HG02981 (cell line): Measurements from ENCODE around the gene GORASP2.

Experiments
- ATAC-seq: cut with Tn5 transposase; IDR thresholded peaks from one replicate; pipeline ENCODE4 v1.9.1; 2021; ENCODE audit warnings: mild to moderate bottlenecking, moderate library complexity; ENCODE audit not compliant: unreplicated experiment

The GORASP2 gene

DNA sequence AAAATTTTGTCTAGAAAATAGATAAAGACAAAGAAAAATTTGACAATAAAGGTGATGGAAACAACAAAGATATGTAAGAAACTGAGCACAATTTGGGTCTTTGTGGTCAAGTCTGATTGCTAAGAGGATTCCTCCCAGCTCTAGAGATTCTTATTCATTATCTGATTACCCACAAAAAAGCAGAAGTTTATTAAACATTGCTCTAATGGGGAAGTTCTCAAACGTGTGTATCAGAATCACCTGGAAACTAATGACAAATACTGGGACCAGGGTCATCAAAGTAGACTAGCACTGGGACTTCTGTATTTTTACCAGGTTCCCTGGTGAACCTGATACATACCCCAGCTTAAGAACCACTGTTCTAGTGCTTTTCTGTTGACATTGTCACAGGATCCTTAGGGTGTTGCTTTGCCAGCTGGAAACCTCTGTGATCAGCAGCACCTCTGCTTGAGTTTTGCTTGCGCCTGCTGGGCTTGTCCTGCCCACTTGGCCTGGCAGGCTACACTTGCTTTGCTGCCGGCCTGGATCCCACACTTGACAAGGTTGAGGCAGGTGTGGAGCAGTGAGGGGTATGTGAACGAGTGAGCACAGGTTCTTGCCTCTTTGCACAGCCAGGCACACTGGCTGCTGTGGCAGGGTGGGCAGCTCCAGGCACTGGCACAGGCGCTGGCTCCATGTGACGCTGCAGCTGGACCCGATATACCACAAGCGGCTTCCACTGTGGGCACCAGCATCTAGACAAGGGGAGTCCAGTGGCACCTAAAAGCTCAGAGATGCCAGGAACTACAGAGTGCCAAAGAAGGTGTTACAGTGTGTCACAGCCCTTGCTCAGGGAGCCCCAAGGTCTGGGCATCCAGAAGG, 6.2 kb upstream of the GORASP2 start:
- no peak for ATAC-seq

DNA sequence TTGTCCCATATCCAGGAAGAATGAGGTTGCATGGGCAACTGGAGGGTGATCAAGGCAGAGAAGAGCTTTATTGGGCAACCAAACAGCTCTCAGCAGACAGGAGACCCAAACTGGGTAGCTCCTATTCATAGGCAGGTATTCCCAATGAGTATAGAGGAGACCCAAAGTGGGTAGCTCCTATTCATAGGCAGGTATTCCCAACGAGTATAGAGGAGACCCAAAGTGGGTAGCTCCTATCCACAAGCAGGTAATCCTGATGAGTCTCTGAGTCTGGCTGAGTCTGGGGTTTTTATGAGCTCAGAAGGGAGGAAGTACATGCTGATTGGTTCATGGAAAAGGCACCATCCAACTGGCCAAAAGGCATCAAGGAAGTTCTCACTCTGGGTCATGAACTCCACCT, 5.3 kb upstream of the GORASP2 start:
- no peak for ATAC-seq

DNA sequence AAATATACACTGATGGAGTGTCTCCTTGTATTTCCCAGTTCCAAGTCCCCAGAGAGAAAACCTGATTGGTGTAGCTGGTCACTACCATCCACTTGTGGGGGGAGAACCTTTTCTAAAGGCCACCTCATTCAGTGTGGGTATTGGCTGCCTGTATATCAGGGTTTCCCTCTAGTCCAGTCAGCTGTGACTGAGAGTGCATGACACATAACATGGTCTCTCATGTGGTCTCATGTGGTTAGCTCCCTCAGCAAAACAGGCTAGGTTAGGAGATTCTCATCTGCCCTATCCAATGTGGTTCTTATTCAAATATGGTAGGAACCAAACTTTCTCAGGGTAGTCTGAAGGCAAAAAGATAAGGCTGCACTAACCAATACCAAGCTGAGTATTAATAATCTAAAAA, 4.1 kb upstream of the GORASP2 start:
- no peak for ATAC-seq

DNA sequence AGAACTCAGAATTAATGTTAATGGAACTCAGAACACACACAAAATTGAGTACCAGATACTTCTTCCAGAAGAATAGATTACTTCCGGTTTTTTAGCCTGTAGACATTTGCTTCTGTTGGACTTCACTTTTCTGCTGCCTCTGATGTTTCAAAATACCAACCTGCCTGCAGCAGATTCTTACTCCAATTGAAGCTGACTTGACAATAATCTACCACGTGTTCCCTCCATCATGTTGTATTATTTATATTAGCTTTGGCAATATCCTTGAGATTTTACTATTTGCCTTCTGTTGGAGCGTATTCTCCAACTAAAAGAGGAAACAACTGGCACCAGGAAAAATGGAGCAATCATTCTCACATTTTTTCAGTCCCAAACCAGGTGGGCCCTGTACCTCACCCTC, 3.1 kb upstream of the GORASP2 start:
- no peak for ATAC-seq

DNA sequence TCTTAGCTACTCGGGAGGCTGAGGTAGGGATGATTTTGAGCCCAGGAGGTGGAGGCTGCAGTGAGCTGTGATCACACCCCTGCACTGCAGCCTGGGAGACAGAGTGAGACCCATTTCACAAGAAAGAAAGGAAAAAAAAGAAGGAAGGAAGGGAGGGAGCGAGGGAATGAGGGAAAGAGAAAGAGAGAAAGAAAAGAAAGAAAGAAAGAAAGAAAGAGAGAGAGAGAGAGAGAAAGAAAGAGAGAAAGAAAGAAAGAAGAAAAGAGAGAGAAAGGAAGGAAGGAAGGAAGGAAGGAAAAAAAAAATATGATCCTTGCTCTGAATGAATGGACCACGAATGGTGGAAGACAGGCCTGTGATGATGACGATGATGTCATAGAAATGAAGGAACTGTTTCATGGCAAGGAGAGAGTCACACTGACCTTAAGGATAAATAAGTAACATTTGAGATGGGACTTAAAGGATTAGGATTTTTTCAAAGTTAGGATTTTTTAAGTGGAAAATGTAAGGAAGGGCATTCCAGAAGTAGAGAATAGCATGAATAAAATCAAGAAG, 2.2 kb upstream of the GORASP2 start:
- no peak for ATAC-seq

DNA sequence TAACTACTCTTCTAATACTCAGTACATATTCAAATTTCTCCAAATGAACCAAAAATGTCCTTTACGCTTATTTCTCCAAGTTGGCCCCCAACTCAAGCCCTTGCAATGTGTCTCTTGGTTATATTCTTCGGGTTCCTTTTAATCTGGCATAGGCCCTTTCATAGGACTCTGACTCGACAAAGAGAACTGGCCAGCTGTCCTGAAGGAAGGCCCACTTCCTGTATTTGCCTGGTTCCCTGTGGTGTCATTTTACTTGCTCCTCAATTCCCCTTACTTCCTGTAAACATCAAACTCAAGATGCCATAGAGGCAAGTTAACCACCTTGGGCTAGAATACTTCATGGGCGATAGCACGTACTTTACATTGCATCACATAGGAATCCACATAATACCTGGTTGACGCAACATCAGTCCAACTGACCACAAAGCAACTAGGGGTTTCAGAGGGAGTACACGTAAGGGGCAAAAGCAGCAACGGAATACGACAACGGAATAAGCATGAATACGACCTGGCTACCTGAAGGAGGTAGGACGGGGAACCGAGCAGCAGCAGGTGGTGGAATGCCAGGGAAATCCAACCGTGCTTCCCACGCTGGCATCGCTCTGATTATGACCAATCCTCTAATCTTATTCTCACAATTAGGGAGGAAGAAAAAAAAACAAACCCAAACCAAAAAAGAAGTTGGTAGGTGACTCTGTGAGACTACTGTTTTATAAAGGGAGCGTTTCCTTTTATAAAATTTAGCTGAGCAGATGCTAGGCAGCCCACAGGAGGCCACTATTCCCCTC, 823 bp upstream of the GORASP2 start:
- ATAC-seq = no peak

DNA sequence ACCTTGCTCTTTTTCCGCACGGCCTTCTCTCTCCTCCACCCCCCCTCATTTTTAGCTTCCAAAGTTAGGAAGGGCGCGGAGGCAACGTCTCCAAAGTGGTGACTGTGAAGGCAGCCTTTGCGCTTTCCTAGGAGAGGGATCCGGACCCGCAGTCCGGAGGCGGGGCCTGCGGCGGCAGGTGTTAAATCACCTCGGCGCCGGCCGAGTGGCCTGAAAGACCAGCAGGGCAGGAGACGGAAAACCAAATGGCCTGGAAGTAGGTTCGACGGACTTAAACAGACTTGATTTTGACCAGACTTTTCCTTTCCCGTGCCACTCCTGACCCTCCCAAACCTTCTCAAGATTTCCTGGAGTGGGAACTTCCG, 615 bp downstream of the GORASP2 start:
- no peak for ATAC-seq

DNA sequence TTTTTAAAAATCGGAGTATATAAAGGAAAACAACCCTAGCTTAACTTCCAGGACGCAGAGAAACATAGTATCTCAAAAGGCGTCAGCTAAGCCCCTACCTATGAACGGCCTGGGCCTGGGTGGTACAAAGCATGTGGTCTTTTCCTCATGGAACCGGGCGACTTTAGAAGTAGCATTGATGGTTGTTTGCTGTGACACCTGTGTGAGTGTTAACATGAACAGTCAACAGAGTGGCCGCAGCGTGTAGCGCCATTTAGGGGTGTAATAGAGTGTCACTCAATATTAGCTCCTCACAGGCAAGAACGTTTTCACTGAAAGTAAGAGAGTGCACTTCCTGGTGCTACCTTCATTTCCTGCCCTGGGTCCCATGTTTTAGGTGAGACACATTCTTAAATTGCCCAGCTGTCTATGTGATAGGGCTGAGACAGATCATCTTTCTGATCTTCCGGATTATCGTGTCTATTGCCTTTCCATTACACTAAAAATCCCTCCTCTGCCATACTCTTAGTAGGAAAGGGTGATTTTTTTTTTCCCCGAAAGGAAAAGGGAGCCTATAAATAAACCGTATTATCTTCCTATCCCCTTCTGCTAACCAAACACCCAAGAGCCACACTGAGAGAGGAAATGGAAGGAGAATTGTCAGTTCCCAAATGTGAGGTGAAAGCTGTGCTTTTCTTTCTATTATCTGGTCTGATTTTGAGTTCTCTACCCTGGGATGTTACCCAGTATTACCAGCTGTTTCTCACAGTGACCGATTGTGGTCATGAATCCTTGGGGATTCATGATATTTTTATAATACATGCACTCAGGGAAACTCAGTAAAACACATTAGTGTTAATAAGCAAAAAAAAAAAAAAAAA, 1.3 kb downstream of the GORASP2 start:
- peak; percentile 39 for ATAC-seq

DNA sequence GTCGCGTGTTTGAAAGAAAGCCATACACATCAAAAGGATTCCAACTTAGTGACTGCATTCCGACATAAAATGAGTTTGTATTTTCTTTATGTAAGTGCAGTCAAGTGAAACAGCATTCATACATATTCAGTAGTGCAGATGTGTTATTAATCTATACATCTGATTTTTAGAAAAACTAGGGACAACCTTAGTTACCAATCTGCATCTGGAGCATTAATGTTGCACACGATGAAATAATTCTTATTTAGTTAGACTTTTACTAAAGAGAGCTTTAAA, 1.9 kb downstream of the GORASP2 start:
- ATAC-seq = no peak

DNA sequence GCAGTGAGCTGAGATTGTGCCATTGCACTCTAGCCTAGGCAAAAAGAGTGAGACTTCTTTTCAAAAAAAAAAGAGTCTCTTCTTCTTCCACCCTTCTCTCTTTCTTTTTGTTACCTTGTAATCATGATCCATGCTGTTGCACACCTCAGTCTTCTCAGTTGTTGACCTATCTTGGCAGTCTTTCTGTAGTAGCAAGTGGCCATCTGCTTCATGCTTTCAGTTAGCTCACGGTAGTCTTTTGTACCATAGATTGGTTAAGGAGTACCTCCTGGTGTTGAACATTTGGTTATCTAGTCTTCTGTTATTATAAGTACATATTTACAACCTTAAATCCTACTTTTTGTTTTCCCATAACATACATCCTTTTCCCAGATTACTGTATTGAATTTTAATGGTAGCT, 3.1 kb downstream of the GORASP2 start:
- no peak for ATAC-seq

DNA sequence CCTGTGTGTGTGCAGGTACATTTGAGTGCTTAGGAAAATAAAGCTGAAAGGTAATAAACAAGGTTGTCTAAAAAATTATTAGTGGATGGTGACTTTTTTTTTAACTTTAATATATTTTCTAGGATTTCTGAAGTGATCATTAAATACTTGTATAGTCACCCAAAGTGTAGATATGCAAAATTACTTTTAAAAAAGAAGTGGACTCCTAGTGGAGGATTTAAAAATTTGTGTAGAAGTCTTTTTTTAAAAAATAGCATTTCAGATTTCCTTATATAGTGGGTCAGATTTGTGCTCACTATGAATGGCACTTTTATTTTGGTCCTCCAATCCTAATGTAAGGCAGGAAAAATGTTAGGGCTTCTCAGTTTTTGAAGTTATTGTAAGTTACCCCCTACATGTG, 3.9 kb downstream of the GORASP2 start:
- ATAC-seq = no peak

DNA sequence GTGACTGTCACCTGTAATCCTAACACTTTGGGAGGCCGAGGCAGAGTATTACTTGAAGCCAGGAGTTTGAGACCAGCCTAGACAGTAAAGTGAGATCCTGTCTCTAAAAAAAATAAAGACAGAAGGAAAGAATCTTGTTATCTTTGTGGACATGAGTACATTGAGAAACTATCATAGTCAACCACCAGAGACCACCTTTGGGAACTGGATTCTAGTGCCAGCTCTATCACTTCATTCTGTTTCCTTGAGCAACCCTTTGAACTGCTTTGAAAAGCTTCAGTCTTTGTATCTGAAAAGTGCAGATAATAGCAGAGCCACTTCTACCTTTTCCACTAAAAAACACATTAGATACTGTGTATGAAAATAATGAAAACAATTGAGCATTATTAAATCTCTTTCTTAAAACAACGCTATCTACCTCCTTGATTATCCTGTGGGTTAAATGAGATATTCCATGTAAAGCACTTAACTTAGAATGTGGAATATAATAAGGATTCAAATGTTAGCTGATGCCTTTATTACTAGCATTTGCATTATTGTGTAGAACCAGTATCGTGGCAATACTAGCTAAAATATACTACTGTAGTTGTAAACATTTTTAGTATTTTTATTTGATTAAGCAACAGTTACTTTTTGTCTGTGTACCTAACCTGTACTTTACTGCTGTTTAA, 8.8 kb downstream of the GORASP2 start:
- ATAC-seq = no peak

DNA sequence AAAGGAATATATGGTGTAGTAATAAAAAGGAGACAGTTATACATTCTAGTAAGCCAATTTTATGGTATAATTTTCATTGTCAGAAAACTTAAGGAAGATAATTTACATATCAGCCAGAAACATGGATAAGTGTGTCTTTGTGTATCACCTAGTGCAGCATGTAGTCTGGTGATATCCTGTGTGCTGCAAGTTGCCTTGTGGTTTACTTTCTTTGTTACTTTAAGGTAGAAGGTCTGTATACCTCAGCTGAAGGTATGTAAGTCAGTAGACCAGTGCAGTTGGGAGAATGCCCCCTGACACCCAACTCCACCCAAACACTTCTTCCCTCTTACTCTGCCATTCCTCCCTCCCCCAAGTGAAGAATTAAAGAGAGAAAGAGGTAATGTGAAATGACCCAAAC, 11.0 kb downstream of the GORASP2 start:
- ATAC-seq = no peak

DNA sequence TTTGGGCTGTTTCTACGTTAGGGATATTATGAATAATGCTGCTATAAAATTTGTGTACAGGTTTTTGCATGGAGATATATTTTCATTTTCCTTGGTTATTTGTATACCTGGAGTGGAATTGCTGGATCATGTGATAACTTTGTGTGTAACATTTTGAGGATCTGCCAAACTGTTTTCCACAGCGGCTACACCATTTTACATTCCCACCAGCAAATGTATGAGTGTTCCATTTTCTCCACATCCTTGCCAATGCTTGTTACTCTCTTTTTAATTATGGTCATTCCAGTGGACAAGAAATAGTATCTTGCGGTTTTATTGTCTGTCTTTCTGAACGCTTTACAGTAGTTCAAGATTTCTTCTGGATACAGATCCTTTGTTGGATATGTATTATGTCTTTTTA, 13.6 kb downstream of the GORASP2 start:
- ATAC-seq = no peak

DNA sequence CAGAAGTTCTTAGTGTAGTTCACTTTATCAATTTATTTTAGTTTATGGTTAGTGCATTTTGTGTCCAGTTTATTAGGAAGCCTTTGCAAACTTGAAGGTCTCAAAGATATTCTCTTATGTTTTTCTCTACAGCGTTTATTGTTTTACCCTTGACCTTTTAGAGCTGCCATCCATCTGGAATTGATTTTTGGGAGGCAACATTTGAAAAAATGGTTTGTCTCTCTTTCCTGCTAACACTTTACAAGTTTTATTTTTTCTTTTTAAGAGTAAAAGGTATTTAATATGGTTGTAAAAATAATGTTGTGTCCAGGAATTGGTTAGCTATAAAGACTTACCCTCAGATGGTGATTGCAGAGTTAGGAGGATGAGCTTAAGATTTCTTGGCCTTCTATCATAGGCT, 14.0 kb downstream of the GORASP2 start:
- ATAC-seq = no peak

DNA sequence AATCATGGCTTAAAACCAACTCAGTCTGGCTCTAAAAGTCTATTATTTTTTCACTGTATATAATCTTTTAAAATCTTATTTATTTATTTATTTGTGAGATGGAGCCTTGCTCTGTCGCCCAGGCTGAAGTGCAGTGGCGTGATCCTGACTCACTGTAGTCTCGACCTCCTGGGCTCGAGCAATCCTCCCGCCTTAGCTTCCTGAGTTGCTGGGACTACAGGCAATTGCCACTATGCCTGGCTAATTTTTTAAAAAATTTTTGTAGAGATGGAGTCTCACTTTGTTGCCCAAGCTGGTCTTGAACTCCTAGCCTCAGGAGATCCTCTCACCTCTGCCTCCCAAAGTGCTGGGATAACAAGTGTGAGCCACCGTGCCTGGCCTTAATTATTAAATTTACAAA, 14.5 kb downstream of the GORASP2 start:
- no peak for ATAC-seq

DNA sequence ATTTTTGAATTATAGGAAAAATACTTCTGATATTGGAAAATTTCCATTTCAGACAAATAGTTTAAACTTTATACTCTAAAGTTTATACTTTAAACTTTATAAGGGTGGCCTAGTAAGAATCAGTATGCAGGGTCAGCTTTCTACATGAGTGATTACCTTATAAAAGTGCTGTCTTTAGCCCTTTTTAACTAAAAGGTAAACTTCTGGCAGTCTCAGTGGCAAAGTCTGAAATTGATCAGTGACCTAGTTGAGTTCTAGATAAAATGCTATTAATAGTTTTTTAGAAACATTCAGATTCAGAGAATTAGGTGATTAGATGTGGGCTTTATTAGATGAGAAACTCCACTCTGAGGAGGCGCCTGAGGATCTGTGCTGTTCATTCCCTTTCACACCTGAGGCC, 15.5 kb downstream of the GORASP2 start:
- no peak for ATAC-seq

DNA sequence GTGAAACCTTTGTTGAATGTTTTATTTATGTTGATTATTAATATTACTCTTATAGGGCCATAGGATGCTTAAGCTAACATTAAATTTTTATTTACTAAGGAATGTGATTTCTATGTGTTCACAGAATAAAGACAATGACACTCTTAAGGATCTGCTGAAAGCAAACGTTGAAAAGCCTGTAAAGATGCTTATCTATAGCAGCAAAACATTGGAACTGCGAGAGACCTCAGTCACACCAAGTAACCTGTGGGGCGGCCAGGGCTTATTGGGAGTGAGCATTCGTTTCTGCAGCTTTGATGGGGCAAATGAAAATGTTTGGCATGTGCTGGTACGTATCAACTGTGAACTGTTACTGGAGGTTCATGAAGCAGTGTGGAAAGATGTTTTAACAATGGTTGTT, 20.4 kb downstream of the GORASP2 start:
- ATAC-seq = no peak

DNA sequence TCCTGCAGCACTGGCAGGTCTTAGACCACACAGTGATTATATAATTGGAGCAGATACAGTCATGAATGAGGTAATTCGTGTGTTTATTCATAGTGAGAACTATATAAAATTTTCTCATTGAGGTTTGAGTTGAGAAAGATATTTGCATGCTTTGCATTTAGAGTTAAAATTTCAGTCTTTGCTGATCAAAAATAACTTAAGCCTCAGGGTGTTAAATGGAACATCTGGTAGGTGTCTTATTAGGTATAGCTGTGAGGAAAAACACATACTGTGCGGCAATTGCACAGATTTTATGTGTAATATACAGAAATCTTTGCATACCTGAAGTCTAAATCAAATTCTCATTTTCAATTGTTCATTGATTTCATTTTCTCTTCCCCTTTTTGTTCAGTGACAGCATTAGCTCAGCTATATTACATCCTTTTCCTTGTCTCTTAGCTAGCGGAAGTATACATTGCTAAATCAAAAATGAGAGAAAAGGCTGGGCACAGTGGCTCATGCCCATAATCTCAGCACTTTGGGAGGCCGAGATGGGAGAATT, 21.2 kb downstream of the GORASP2 start:
- ATAC-seq = peak; percentile 85

DNA sequence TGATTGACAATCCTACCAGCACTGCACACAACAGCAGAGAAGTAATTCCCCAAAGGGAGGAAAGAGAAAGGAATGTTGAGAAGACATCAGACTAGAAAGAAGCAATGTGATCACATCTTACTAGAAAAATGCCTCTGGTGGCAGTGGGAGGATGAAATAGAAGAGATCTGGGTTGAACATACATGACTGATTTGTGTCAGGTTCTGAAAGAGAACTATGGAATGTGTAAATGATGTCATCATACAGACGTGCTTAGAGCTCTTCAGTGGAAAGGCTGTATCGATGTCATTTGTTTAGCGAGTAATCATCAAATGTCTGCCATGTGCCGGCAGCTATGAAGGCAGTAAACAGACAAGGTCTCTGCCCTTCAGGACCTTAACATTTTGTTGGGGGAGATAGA, 24.9 kb downstream of the GORASP2 start:
- no peak for ATAC-seq

DNA sequence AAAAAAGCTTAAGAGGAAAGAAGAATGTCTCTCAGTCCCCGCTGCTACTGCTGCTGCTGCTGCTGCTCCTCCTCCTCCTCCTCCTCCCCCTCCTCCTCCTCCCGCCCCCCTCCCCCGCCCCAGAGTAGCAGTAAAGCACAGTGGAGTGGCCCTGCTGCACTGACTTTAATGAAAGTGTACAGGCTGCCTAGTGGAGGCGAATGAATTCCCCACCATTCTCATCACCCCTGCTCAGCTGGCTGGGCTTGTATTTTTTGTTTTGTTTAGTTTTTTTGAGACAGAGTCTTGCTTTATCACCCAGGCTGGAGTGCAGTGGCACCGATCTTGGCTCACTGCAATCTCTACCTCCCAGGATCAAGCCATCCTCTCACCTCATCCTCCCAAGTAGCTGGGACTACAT, 34.3 kb downstream of the GORASP2 start:
- ATAC-seq = no peak
